Measurements from ENCODE around the gene SERPINE3. TPM values are rescaled to one million over a fixed set of nuclear protein-coding genes. Genes with fewer than 3 reads are reported as not detected.
A peak's percentile ranks its signal among the peaks of the same experiment; 100 is the strongest.

SERPINE3 gene
- total RNA-seq, 1 experiment from 2014 or later = not detected

GRCh38 chr13:51397262-51397941, 57.9 kb downstream of the SERPINE3 start:
- H3K4me2 ChIP-seq = no peak overlapping the region
- peaks cover 12% of the 10 kb centered on the region; the same call in 1 of the 2 replicates for H3K4me1 ChIP-seq (replicated peaks; ENCODE audit: insufficient read depth)
- H2AFZ ChIP-seq = no peak overlapping the region
- no TSS peak for BruUV-seq (replicated peaks)
- DNase-seq = peak in 1 of 2 experiments; percentile 36
- peaks cover 1% of the 10 kb centered on the region; the same call in 1 of the 2 replicates for H3F3A ChIP-seq (ENCODE audit: insufficient read depth, low read depth)
- TF ChIP-seq, protein P1, sequence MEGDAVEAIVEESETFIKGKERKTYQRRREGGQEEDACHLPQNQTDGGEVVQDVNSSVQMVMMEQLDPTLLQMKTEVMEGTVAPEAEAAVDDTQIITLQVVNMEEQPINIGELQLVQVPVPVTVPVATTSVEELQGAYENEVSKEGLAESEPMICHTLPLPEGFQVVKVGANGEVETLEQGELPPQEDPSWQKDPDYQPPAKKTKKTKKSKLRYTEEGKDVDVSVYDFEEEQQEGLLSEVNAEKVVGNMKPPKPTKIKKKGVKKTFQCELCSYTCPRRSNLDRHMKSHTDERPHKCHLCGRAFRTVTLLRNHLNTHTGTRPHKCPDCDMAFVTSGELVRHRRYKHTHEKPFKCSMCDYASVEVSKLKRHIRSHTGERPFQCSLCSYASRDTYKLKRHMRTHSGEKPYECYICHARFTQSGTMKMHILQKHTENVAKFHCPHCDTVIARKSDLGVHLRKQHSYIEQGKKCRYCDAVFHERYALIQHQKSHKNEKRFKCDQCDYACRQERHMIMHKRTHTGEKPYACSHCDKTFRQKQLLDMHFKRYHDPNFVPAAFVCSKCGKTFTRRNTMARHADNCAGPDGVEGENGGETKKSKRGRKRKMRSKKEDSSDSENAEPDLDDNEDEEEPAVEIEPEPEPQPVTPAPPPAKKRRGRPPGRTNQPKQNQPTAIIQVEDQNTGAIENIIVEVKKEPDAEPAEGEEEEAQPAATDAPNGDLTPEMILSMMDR (conservative IDR thresholded peaks at IDR 0.05) = no peak
- TF ChIP-seq EZH2 (IDR thresholded peaks at IDR 0.05; ENCODE audit: low read depth) = no peak
- ChIA-PET POLR2A (ENCODE audit: unreplicated experiment) (interaction anchor here (0.7 kb wide), 1 partner anchor 23 kb away, joined by 5 read pairs; no protein-coding TSS in a partner anchor), CTCF (no interaction called here)
- H3K79me2 ChIP-seq (ENCODE audit: low read depth) = peaks cover 70% of the 10 kb centered on the region
- H3K27ac ChIP-seq = no peak overlapping the region
- no peaks in the 10 kb centered on the region for H3K27me3 ChIP-seq (ENCODE audit: insufficient read depth, low read depth)
- peaks cover 40% of the 10 kb centered on the region for H4K20me1 ChIP-seq (ENCODE audit: insufficient read depth)
- no peaks in the 10 kb centered on the region for H3K9me2 ChIP-seq (ENCODE audit: insufficient read depth)
- no peak overlapping the region for H3K4me3 ChIP-seq
- intact Hi-C loops (cut with micrococcal nuclease; ENCODE audit: unreplicated experiment) = no loop called here
- H3K9me3 ChIP-seq (ENCODE audit: insufficient read depth, low read depth) = no peaks in the 10 kb centered on the region
- peaks cover 19% of the 10 kb centered on the region; the same call in 1 of the 2 replicates for H3K36me3 ChIP-seq (ENCODE audit: low read depth)

- Histone ChIP-seq H3K4me2 (no peak overlapping the region), H3K36me3 (ENCODE audit: low read depth) (peaks cover 5% of the 10 kb centered on the region; the same call in 1 of the 2 replicates), H3K9me2 (ENCODE audit: insufficient read depth) (no peaks in the 10 kb centered on the region), H4K20me1 (ENCODE audit: insufficient read depth) (peaks cover 31% of the 10 kb centered on the region), H2AFZ (no peak overlapping the region), H3F3A (ENCODE audit: insufficient read depth, low read depth) (peaks cover 6% of the 10 kb centered on the region; the same call in 1 of the 2 replicates), H3K4me3 (no peak overlapping the region), H3K4me1 (replicated peaks; ENCODE audit: insufficient read depth) (no peaks in the 10 kb centered on the region), H3K9me3 (ENCODE audit: insufficient read depth, low read depth) (no peaks in the 10 kb centered on the region), H3K27me3 (ENCODE audit: insufficient read depth, low read depth) (no peaks in the 10 kb centered on the region), H3K27ac (no peak overlapping the region), H3K79me2 (ENCODE audit: low read depth) (peaks cover 71% of the 10 kb centered on the region)
- POLR2A ChIA-PET (ENCODE audit: unreplicated experiment) = no interaction called here
- no peak for DNase-seq
- CTCF ChIA-PET = no interaction called here
- BruUV-seq (replicated peaks) = no TSS peak
- TF ChIP-seq, protein P1 (conservative IDR thresholded peaks at IDR 0.05) = no peak
- intact Hi-C loops (cut with micrococcal nuclease; ENCODE audit: unreplicated experiment) = no loop called here
Observed at GRCh38 chr13:51405176-51405575, 65.7 kb downstream of the SERPINE3 start.

GRCh38 chr13:51412431-51412830, 72.9 kb downstream of the SERPINE3 start:
- ChIA-PET CTCF (no interaction called here), POLR2A (ENCODE audit: unreplicated experiment) (no interaction called here)
- H3F3A ChIP-seq (ENCODE audit: insufficient read depth, low read depth) = peaks cover 3% of the 10 kb centered on the region; the same call in 1 of the 2 replicates
- H4K20me1 ChIP-seq (ENCODE audit: insufficient read depth) = peaks cover 21% of the 10 kb centered on the region
- no peaks in the 10 kb centered on the region for H3K27me3 ChIP-seq (ENCODE audit: insufficient read depth, low read depth)
- 0 out of 2 replicates have a peak, but pooled peaks cover 9% of the 10 kb centered on the region for H3K9me3 ChIP-seq (ENCODE audit: insufficient read depth, low read depth)
- intact Hi-C loops (cut with micrococcal nuclease; ENCODE audit: unreplicated experiment) = no loop called here
- no peak for TF ChIP-seq EZH2 (IDR thresholded peaks at IDR 0.05; ENCODE audit: low read depth)
- TF ChIP-seq, protein P1 (conservative IDR thresholded peaks at IDR 0.05) = no peak
- BruUV-seq (replicated peaks) = no TSS peak
- H3K79me2 ChIP-seq (ENCODE audit: low read depth) = peaks cover 75% of the 10 kb centered on the region
- H3K4me3 ChIP-seq = no peak overlapping the region
- no peaks in the 10 kb centered on the region for H3K4me1 ChIP-seq (replicated peaks; ENCODE audit: insufficient read depth)
- no peak overlapping the region for H3K27ac ChIP-seq
- DNase-seq = no peak
- H3K4me2 ChIP-seq = no peak overlapping the region
- H3K36me3 ChIP-seq (ENCODE audit: low read depth) = peaks cover 18% of the 10 kb centered on the region
- no peaks in the 10 kb centered on the region for H3K9me2 ChIP-seq (ENCODE audit: insufficient read depth)
- H2AFZ ChIP-seq = no peak overlapping the region

Small RNAs within 50 kb of the gene (microRNA-seq; reads per million reads assigned to microRNA genes)
- not detected for gene MIR5693 (ENCODE audit: borderline number of aligned reads, borderline replicate concordance)

Other genes starting within 250 kb of the SERPINE3 start
- gene C13orf42, start 228.4 kb upstream of the SERPINE3 start, total RNA-seq (2021) = not detected in 2 replicates
- not detected in 2 replicates for gene FAM124A, start 117.3 kb upstream of the SERPINE3 start, total RNA-seq (2021)
- gene INTS6, start 113.3 kb downstream of the SERPINE3 start, total RNA-seq (2021) = 43.5 and 45.5 TPM in 2 replicates
- gene WDFY2, start 244.8 kb downstream of the SERPINE3 start, total RNA-seq (2021) = 14.1 and 14.3 TPM in 2 replicates

All from PC-9 (cell line).